GM19240 (cell line): ENCODE measurements around the gene MAGEC2.

ENCODE experiments used
- DNase-seq: peaks from one replicate; pipeline ENCODE4 v3.0.0; 2011; ENCODE audit warnings: low spot score; ENCODE audit not compliant: insufficient read length

The MAGEC2 gene, protein sequence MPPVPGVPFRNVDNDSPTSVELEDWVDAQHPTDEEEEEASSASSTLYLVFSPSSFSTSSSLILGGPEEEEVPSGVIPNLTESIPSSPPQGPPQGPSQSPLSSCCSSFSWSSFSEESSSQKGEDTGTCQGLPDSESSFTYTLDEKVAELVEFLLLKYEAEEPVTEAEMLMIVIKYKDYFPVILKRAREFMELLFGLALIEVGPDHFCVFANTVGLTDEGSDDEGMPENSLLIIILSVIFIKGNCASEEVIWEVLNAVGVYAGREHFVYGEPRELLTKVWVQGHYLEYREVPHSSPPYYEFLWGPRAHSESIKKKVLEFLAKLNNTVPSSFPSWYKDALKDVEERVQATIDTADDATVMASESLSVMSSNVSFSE

DNA sequence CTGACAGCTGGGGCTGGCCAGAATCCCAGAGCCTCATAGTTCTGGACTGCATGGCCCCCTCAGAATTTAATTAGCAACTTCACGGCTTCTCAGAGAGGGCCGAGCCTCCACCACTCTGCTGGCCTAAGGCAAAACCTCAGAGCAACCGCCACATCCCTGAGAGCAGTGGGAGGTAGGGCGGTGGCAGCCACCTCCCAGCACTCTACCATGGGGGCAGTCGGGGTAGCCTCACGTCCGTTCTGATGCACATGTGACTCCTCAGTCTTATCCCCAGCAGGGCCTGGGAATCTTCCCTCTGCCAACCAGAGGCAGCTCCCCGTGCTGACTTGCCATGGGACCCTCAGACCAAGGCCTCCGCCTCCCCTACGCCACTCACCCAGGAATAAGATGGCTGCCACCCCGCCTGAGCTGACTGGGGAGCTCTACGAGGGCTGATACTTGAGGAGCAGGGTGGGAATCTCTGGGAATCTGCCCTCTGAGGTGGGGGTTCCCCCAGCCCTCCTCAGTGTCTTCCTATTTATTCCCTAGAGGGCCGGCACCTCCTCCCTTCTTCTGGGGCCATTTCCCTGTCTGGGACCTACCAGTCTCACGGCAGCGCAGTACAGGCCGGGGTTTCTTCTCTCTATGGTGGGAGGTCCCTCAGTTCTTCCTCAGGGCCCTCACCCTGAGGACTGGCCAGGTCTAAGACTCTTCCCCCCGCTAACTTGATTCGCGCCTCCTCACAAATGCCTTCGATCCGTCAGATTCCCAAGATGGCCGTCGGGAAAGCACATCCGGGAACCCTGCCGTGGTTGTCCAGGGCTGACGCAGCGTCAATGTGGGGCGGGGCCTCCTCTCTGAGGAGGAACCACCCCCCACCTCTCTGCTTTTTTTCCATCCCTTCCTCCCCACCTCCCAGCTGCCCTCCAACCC, at the start of gene MAGEC2:
TSS of gene MAGEC2 (minus strand) at position 769 of the 912 bp plus-strand sequence. CDS start 1,303 bp downstream, outside the sequence.
- DNase-seq, result no peak

DNA sequence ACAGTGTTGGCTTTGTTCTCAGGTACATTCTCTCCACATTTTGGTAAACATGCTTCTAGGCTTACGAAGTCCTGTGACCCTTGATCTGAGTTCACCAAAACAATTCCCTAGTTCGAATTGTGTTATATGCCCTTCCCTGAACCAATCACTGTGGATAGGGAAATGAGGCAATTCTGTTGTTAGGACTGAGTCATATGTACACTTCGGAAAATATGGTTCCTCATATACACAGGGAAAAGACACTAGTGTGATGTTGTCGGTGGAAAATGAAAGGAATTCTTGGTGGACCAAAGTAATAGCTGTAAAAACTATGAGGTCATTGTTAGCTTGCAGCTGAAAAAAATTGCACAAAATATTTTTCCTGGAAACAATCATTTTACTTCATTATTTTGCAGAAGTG, 46.6 kb upstream of the MAGEC2 start:
- DNase-seq, result no peak

DNA sequence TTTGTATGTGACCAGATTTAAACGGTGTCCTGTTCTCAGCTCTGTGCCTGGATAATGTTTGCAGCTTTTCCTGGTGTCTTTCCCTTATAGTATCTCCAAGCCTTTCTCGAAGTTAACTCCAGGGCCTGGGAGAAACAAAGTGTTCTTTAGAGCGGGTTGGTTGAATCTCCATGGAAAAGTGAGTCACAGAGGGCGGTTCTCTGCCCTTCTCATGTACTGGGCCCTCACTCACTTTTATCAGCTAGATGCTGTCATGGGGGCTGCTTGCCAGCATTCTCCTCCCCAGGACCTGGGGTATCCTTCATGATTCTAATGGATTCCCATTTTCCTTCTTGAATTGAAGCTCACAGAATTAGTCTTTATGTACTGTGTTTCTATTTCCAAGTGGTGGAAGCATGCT, 46.1 kb upstream of the MAGEC2 start:
- DNase-seq, result no peak

DNA sequence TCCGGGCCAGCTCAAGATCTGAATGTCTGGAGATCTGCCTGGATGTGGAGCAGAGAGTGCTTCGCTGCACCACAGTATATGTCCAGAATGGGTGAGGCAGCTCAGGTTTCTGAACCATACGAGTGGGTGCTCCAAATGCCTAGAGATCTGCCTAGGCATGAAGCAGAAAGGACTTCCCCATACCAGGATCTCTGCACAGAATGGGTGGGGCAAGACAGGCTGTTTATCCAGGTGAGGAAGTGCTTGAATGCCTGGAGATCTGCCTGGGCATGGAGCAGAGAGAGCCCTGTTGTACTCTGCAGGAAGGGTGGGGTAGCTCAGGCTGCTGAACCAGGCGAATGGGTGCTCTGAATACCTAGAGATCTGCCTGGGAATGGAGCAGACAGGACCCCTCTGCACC, 45.4 kb upstream of the MAGEC2 start:
- DNase-seq, result no peak

DNA sequence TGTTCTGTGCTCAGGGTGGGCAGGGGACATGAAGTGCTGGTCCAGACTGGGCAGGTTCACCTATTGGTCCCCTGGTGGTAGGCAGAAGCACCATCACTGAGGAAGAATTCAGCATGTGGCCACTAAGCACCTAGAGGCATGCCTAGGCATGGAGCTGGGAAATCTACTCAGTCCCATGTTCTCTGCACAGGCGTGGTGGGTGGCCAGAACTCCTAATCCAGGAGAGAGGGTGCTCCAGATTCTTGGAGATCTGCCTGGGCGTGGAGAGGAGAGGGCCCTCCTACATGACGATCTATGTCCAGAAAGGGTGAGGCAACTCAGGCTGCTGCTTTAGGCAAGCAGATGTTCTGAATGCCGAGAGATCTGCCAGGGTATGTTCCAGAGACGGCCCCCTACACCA, 44.6 kb upstream of the MAGEC2 start:
- DNase-seq, result no peak

DNA sequence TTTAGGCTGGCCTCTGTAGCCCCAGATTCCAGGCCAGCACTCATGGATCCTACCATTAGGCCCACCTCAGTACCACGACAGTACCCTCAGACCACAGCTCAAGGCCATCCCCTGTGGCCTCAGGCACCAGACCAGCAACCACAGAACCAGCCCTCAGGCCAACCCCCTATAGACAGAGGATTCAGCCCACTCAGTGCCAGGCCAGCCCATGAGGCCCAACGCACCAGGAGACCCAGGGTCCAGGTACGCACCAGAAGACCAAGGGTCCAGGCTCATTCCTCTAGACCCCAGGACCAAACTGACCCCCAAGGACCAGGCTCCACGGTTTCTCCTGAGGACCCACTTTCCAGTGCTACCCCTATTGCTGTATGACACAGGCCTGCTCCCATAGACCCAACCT, 39.5 kb upstream of the MAGEC2 start:
- DNase-seq, result no peak

DNA sequence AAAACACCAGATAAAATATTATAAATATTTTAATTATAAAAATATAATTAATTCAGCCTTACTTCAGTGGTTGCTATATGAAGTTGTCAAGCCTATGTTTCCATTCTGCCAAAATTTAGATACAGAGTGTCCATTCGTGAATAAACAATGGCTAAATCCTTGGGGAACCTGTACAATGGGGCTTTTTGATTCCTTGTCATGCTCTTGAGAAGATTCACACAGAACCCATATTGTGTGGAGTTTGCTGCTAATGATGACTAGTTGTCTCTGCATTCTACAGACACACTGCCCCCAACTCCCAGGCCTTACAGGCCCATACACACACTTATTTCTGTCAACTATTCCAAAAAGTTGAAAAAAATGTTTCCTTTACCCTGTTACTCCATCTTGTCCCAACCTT, 33.4 kb upstream of the MAGEC2 start:
- DNase-seq, result no peak

DNA sequence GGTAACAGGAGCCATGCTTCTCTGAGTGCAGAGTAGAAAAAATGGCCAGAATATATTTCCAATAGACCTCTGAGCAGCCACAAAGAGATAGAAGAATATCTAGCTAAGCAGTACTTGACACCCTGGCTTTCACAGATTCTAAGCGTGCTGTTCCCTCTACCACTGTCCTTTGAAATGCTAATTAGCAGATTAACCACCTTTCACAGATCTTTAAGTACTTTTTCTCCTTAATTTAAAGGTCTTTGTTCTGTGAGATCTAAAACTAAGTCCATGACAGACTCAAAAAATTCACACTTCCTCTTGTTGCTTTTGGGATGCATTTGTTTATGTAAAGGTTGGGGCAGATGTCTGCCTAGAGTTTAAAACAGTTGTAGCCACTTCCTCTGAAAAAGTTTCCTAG, 28.3 kb upstream of the MAGEC2 start:
- no peak for DNase-seq

DNA sequence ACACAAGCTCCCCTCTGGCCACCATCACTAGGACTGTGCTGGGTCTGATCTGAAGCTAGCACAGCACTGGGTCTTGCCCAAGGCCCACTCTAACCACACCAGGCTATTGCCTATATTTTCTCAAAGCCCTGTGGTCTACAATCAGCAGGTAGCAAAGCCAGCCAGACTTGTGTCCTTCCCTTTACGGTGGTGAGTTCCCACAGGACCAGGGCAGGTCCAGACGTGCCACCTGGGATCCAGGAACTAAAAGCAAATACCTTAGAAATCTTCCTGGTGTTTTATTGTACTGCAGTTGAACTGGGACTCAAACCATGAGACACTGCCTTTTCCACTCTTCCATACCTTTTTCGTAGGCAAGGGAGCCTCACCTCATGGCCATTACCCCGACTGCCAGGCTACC, 9.0 kb upstream of the MAGEC2 start:
- no peak for DNase-seq

DNA sequence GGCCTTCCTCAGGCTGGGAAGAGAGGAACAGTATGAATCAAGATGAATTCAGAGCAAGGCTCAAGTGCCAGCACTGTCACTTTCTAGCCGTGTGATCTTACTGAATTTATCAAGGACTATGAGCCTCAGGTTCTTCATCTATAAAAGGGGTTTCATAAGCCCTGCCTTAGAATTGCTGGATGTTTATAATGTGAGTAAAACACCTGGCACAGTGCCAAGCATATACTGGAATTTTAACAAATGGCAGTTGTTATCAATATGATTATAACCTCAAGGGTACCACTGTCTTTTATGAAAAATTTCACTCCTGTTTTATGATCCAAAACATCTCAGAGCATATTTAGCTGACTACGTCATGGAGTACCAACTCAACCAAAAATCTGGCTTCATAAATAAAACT, 4.0 kb downstream of the MAGEC2 start:
- DNase-seq, result no peak

DNA sequence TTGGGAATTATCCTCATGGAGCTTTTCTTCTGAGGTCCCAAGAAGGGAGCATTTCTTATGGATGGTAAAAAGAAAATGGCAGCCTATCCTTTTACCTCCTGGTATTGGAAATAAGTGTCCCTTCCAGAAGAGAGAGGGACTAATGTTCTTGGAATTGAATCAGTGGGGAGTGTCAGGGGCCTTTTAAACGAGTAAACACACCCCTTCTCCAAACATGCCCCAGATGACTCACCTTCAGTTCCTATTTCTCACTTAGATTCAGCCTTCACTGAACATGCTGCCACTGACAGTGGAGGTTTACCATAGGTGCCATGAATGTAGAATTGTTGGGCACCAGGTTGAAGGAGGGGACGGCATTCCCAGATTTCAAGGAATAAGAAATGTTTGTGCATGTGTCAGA, 19.0 kb downstream of the MAGEC2 start:
- DNase-seq, result no peak

DNA sequence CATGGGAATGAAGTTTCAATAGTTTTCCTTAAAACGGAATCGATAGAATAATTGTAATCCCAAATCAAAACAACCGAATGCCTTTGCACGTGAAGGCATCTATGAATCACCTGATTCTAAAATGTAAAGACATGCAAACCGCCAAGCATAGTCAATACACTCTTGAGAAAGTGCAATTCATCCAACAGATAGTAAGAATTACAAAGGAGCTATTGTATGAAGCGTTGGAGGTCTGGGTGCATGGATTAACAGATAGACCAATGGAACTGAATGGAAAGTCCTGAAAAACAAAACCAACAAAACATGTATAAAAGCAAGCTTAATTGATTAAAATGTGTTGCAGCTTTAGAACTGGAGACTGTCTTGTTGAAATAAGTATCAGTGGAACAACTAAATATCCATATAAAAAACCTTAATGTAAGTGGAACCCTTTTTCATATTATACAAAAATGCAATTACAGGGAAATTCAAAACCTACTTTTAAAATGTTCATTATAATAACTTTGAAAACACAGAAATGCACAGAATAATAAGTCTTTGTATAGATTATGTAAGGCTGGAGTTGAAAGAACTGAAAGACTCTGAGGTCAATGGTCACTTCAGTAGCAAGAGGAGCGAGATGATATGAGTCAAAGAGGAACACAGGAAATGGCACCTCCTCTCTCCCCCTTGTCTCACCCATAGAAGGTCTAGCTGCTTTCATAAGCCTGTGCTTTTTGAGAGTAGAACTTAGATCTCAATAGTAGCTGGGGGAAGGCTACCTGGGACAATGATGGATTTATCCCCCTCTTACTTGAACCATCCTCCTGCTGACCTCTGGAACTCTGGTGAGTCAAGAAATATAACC, 20.1 kb downstream of the MAGEC2 start:
- DNase-seq, result no peak

DNA sequence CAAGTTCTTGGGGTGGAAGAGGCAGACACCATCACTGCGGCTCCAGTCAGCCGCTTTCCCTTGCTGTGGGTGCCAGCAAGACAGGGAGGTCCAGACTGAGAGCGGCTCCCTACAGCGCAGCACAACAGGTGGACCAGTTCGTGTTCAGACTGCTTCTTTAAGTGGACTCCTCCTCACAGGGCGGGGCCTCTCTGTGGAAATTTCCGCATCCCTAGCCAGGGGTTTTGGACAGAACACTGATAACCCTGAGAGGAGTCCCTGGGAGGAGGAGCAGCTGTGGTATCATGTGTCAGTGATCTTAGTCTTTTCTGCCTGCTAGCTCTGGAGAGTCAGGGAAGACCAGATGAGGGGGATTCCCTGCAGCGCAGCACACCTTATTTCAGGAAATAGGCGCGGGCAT, 48.5 kb downstream of the MAGEC2 start:
- no peak for DNase-seq
